Kidney tubule cell (primary cell): ENCODE data around the gene CRY1.
A peak's percentile ranks its signal among the peaks of the same experiment; 100 is the strongest.

Source experiments
- DNase-seq: peaks from one replicate; pipeline ENCODE4 v3.0.0-alpha.2; 2018; ENCODE audit warnings: low spot score

The CRY1 gene

GRCh38 chr12:107093417-107094182, at the start of gene CRY1:
TSS of gene CRY1 (minus strand) at chr12:107093549. CDS start at chr12:107092961, 588 bp downstream.
- DNase-seq: peak; percentile 96

DNA sequence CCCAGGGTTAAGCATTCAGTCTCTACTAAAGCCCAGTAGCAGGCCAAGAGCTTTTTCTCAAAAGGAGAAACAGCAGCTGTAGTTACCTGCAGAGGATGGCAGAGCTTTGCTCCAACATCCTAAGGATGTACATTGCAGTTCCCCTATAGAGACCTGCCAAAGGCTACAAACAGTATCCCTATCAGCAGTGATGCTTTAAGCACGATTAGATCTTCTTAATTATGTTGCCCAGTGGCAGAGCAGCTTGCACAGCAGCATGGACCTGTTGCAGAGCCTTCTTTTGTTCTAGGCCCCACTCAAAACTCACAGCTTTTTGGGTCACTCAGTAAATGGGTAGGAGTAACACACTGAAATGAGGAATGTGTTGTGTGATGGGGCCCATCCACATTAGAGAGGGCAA, 46.4 kb upstream of the CRY1 start:
- no peak for DNase-seq

DNA sequence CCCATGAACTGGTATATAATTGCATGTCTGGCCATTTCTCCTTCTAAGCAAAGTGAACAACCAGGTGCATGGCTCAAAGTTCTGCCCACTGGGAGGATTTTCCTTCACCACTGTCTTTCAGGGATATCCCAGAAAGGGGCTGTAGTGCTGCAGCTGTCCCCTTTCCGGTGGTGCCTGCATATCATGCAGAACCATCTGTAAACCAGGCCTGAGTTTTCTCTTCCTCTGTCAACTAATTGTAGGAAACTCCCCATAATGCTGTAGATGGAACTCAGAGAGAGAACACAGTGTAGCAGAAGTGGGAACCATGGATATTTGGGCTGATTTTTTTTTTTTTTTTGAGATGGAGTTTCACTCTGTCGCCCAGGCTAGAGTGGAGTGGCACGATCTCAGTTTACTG, 45.6 kb upstream of the CRY1 start:
- no peak for DNase-seq

GRCh38 chr12:107135177-107135576, 41.8 kb upstream of the CRY1 start:
- DNase-seq: no peak

DNA sequence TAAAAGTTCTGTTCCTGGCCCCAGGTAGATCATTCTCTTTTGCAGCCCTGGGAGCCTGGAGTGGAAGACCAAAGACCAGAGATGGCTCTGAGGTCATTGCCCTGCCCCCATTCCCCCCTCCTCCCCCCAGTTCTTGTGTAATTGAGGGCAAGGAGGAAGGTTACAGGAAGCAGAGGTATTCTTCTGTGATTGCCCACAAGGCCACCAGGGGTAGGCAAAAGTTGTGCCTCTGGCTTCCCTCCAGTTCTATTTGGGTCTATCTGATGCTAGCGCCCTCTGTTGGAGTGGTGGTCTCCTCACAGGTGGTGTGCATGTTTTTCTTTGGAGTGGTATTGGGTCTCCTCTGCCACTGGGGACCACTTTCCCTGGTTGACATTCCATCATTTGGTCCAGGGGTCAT, 41.2 kb upstream of the CRY1 start:
- DNase-seq: peak; percentile 33

GRCh38 chr12:107133462-107133861, 40.1 kb upstream of the CRY1 start:
- DNase-seq: no peak

- DNase-seq: peak; percentile 77
Observed at GRCh38 chr12:107131832-107132616, 38.7 kb upstream of the CRY1 start.

DNA sequence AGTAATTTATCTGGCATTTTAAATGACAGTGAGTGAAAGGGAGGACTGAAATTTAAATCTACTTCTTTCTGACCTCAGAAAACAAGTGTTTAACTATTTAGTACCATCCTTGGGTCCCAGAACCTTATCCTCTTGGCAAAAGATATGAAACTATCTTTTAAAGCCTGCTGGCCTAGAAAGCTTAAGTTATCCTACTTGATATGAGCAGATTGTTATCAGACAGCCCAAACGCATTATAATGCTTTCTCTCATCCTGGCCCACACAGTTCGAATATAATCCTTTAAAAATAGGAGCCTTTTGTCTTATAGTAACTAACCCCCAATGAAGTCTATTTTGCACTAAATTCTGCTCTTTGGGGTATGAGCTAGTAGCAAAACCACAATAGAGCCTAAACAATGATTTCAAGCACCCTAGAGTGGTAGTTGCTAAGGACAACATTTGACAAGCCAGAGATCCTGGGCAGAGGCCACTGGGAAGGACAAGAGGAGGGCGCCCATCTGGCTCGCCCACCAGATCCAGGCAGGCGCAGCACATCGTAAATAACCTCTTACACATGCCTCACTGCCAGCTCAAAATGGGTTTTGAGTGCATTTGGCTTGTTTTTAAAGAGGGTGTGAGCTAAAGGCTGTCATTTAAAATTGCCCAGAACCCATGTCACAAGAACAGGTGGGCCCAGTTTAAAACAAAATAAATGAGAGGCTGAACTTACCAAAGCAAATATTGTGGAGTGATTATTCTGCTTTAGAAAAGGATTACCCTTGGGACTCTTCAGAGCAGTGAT, 37.7 kb upstream of the CRY1 start:
- no peak for DNase-seq

DNA sequence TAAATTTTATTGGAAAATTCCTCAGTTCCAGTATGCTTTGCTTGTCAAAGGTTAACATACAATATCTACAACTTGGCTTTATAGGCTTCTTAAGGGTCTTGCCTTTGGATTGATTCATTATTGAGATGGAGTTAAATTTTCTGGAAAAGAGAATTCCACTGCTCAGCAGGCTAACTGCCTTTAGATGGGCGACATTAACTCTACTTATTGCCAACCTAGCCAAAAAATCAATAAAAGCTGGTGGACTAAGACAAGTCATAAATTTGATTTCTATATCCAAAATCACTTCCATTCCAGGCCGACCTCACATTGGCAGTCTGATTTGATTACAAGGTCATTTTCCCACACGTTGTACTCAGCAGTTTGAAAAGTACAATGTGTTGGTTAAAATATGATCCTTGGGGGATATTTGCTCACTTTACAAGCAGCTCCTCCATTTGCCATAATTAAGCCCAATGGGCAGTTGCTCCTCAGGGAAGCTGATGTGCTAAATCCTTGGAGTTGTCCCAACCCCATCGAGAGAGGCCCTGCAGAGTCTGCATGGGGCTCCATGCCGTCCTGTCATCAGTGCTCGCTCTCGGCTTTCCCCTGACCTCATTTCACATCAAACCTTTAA, 36.1 kb upstream of the CRY1 start:
- DNase-seq: no peak

DNA sequence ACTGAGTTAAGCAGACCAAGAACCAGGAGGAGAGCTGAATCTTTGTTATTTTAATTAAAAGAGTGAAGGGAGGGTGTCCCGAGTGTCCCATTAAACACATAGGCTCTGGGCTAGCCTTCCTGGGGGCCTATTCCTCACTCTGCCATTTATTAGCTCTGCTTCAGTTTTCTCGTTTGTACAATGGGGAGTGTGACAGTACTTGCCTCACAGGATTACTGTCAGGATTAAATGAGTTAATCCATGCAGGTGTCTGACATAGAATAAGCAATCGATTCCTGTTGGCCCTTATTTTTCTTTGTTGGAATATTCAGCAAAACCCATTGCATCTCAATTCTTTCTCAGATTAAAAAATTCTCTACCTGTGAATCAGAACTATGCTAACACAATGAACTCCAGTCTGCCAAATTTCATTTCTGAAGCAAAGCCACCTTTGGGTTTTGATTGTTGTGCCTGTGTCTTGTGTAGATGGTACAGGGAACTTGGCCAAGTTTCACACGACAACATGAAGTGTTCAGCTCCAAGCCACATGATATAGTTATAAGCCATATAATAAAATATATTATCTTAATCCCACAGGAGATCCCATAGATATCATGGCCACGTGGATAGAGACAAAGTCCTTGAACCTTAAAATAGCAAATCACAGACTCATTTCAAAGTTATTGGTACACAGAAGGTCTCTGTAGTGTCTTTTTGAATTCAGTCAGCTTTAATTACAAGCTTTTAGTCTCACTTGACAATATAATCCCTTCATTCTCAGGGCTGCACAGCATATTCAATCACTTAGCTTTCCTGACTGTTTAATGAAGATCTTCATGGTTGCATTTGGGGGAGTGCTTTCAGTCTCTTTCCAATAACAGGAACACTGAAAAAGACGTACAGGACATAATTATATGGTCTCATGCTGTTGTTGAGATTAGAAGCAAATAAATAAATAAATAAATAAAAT, 34.4 kb upstream of the CRY1 start:
- no peak for DNase-seq

DNA sequence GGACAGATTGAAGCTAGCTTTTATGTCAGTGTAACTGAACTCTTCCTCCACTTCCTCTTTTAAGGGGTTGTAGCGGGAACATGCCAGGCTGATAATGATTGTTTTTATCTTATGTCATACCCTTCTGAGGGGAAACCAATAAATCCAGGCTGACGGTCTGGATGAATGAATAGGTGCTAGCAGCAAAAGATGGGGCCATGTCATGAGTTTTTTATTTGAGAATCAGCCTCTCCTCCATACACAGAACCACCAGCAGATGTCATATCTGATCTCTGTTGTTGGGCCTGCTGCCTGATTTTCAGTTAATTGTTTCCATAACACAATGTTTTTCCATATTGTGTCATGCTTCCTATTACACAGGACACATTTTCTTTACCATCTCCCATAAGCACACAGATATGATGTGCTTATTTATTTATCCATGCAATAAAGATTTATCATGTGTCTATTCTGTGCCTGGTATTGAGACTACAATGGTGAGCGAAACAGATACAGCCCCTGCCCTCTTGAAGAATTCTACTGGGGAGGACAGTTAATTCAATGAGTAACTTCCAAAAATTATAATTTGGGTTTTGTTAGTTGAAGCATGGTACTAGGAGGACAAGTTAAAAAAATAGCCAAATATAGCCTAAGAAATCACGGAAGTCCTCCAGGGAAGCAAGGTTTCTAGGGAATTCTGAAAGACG, 33.6 kb upstream of the CRY1 start:
- peak; percentile 21 for DNase-seq

GRCh38 chr12:107125833-107126232, 32.5 kb upstream of the CRY1 start:
- DNase-seq: no peak

GRCh38 chr12:107122452-107122958, 29.2 kb upstream of the CRY1 start:
- DNase-seq: no peak

DNA sequence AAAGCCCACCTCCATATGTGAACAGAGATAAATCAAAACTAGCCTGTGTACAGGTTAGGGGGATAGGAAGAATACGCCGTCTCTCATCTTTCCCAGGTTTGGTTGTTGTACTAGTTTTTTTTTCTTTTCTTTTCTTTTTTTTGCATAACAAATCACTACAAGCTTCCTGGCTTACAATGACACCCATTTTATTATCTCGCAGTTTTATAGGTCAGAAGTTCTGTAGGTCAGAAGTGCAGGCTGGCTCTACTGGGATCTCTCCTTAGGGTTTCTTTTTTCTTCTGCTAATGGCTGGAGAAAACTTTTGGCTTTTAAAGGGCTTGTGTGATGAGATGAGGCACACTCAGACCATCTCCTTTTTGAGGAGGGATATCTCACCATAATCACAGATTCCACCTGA, 25.7 kb upstream of the CRY1 start:
- DNase-seq: no peak

DNA sequence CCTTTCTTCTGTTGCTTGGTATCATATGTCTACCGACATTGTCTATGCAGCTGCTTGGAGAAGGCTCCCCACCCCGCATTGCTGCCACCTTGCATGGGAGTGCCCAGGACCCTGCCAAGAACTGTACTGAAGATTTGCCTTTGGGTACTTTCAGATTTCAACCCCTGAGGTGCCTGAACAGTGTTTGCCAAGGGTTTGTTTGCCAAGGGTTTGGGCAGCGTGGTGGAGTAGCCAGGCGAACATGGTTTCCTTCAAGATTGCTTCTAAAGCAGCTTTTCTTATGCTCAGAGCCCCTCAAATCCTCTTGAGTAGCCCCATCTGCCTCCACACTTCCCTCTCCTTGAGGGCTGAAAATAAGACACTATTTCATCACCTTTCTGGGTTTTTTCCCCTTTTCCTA, 25.3 kb upstream of the CRY1 start:
- DNase-seq: no peak

DNA sequence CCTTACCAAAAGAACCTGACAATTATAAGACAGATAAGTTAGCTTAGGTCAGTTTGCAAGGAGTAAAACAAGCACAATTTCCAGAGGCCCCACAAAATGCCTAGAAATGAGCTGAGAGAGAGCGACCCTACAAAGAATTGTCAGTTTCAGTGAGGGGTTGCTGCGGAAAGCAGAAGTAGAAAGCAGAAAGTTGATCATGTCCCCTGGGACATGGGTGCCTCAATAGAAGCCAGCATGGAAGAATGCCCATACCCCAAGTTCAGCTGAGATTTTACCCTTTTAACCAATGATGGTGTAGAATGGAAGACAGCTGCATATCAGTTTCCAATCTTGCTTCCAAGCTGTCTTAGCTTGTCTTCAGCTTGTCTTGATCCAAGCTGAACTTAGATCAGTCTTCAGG, 21.8 kb upstream of the CRY1 start:
- no peak for DNase-seq

DNA sequence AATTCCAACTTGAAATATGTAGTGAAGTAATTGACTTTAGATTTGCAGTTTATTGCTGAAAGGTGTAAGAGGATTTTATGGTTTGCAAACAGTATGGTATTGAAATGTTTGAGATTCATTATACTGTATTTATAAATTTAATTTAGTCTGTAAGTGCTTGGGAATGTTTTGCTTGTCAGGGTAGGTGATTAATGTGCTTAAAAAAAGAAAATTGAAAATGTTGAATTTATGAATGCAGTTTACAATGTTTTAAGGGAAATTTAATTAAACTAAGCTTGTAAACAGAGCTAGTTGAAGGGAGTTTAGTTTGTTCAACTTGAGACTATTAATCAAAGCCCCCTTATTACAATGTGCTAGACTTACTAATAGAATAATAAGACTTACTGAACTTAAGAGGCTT, 18.0 kb upstream of the CRY1 start:
- no peak for DNase-seq

- DNase-seq: no peak
Observed at GRCh38 chr12:107109726-107110719, 16.7 kb upstream of the CRY1 start.

DNA sequence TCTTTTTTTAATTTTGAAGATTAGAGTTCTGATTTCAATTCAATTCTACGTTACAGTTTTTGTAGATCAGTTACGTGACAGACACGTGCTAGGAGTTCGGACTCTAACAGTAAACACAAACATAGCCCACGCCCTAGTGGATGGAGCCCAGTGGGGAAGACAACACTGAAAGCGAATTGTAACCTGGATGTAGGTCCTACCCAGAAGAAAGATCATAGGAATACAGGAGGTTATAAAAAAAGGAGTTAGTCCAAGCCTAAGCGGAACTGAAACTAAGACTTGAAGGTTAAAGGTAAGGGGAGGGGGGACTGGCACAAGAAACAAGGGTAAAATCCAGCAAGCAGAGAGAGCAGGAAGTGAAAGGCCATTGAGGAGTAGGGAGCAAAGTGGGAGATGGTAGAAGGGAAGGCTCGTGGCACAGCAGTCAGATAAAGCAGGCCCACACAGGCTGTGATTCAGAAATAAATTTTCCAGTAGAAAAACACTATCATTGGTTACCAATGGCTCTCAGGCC, 15.7 kb upstream of the CRY1 start:
- DNase-seq: no peak
